Activated T-cell treated with anti-CD3 and anti-CD28 coated beads, Interleukin-2, amount 50 U/mL, for 4 hours (primary cell): Measurements from ENCODE around the gene STARD8. TPM values are rescaled to one million over a fixed set of nuclear protein-coding genes. Genes with fewer than 3 reads are reported as not detected.
"Not testable (repeated sequence)": the region's sequence is repeated elsewhere in the genome, so short reads cannot be mapped to it uniquely, and the experiment has no call there.

Experiments
- ATAC-seq, 2 donors: fragments of 200-7000 bp; cut with Tn5 transposase; one replicate each; pipeline ENCODE4 v1.10.0; 2021
- DNase-seq: peaks from one replicate; pipeline ENCODE4 v3.0.0-alpha.2; 2020
- H3K27me3 Mint-ChIP-seq: one replicate; pipeline ENCODE4 v1.8.0; 2021; ENCODE audit warnings: low read depth, mixed read lengths
- H3K36me3 Mint-ChIP-seq: one replicate; pipeline ENCODE4 v1.8.0; 2022; ENCODE audit warnings: mixed read lengths; ENCODE audit not compliant: insufficient read depth
- H3K4me1 Mint-ChIP-seq: one replicate; pipeline ENCODE4 v1.8.0; 2021; ENCODE audit warnings: low read depth, mixed read lengths
- H3K4me3 Mint-ChIP-seq: one replicate; pipeline ENCODE4 v1.8.0; 2021; ENCODE audit warnings: mild to moderate bottlenecking, moderate library complexity, mixed read lengths
- H3K9me3 Mint-ChIP-seq: one replicate; pipeline ENCODE4 v1.8.0; 2021; ENCODE audit warnings: mixed read lengths
- total RNA-seq, 3 donors: library from RNA; stranded (reverse); gene quantifications; one replicate each; pipeline ENCODE4 v1.2.1, GENCODE V29; 2021

Gene STARD8
- total RNA-seq, 3 donors from 2014 or later = 0.11 to 0.19 (median 0.18) TPM

DNA sequence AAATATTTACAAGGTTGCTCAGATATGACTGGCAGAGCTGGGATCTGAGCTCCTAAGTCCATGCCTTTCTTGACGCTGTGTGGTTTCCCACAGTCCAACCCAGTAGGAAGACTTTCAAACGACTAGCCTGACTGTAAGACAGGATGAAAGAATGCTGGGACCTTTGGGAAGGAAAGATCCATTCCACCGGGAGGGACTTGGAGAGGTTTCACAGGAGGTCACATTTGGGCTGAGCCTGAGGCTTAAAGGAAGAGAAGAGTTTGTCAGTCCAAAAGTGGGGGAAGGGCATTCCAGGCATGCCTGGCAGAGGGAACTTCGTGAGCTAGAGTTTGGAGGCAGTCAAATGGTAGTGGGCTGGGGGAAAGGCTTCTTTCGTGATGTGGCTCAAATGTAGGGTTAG, 1.5 kb downstream of the STARD8 start:
- no peak for DNase-seq
- ATAC-seq = no peak
- Mint-ChIP-seq H3K27me3 (peaks cover 2% of the 10 kb centered on the region), H3K9me3 (no peaks in the 10 kb centered on the region), H3K4me3 (no peak overlapping the region), H3K4me1 (no peaks in the 10 kb centered on the region), H3K36me3 (no peaks in the 10 kb centered on the region)

DNA sequence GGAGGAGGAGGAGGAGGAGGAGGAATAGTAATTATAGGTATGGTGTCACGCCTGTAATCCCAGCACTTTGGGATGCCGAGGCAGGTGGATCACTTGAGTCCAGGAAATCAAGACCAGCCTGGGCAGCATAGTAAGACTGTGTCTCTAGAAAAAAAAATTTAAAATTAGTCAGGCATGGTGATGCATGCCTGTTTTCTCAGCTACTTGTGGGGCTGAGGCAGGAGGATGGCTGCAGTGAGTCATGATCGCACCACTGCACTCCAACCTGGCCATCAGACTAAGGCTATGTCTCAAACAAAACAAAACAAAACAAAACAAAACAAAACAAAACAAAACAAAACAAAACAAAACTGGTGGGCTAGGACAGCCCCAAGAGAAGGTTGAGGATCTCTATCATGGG, 3.0 kb downstream of the STARD8 start:
- ATAC-seq (no peak), DNase-seq (no peak)
- H3K27me3 Mint-ChIP-seq = peaks cover 2% of the 10 kb centered on the region
- H3K4me3 Mint-ChIP-seq = no peak overlapping the region
- no peaks in the 10 kb centered on the region for H3K9me3 Mint-ChIP-seq
- no peaks in the 10 kb centered on the region for H3K36me3 Mint-ChIP-seq
- H3K4me1 Mint-ChIP-seq = no peaks in the 10 kb centered on the region

DNA sequence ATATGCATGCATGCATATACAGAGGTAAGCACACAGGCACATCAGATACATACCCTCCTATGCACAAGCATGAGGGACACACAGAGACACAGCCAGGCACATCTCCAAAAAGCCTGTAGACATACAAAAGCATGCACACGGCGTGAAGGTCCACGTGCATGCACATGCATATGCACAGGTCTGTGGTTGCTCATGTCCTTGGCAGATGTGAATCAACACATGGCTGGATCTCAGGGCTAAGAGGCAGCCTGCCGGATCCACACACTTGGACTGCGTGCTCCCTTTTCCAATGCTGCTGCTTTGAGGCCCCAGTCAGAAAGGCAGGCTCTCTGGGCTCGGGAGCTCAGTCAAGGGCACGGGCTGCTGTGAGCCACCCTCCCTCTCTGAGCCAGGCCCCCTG, 3.6 kb downstream of the STARD8 start:
- Mint-ChIP-seq H3K9me3 (no peaks in the 10 kb centered on the region), H3K27me3 (peaks cover 2% of the 10 kb centered on the region), H3K36me3 (no peaks in the 10 kb centered on the region), H3K4me1 (no peaks in the 10 kb centered on the region), H3K4me3 (no peak overlapping the region)
- ATAC-seq = no peak
- no peak for DNase-seq

DNA sequence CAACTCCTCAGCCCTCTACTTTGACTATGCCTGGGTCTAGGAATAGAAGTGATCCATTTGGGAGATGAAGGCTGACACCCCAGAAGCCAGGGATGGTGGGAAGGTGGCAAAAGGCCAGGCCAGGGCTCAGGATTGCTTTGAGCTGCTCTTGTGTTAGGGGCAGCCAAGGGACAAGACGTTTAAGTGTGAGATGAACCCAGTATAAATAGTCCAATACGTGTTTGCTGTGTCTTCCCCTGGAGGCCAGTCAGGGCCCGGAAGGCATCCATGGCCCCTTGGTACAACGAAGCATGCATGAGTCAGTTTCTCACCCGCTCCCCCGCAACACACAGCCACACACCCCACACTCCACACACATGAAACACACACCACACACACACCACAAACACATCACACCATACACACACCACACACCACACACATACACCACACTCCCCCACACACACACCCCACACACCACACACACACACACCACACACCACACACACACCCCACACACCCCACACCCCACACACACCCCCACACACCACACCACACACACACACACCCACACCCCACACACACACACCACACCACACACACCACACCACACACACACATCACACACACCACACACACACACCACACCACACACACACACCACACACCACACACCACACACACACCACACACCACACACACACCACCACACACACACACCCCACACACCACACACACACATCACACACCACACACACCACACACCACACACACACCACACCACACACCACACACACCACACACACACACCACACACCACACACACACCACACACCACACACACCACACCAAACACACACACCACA, 5.1 kb downstream of the STARD8 start:
- H3K4me3 Mint-ChIP-seq = no peak overlapping the region
- peaks cover 2% of the 10 kb centered on the region for H3K27me3 Mint-ChIP-seq
- ATAC-seq (no peak), DNase-seq (no peak)
- H3K4me1 Mint-ChIP-seq = no peaks in the 10 kb centered on the region
- no peaks in the 10 kb centered on the region for H3K36me3 Mint-ChIP-seq
- no peaks in the 10 kb centered on the region for H3K9me3 Mint-ChIP-seq

DNA sequence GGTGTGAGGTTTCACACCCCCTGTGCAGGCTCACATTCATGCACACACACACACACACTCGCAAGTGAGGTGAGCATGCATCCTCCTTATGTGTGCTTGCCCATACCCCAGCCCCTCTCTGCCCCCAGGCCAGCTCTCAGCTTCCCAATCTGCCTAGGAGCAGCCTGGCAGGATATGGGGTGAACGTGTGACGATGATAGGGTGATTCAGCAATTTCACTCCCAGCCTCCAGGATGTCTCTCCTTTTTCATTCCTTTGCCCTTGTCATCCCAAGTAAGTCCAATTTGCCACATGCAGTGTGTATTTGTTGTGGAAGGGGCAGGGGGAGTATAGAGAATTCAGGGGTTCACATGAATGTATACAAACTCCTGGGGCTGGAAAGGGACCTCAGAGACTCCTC, 7.2 kb downstream of the STARD8 start:
- H3K9me3 Mint-ChIP-seq = no peaks in the 10 kb centered on the region
- no peaks in the 10 kb centered on the region for H3K36me3 Mint-ChIP-seq
- no peak for ATAC-seq
- no peak for DNase-seq
- H3K27me3 Mint-ChIP-seq = no peaks in the 10 kb centered on the region
- no peaks in the 10 kb centered on the region for H3K4me1 Mint-ChIP-seq
- no peak overlapping the region for H3K4me3 Mint-ChIP-seq

DNA sequence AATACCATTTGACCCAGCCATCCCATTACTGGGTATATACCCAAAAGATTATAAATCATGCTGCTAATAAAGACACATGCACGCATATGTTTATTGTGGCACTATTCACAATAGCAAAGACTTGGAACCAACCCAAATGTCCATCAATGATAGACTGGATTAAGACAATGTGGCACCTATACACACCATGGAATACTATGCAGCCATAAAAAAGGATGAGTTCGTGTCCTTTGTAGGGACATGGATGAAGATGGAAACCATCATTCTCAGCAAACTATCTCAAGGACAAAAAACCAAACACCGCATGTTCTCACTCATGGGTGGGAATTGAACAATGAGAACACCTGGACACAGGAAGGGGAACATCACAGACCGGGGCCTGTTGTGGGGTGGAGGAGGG, 9.0 kb downstream of the STARD8 start:
- H3K27me3 Mint-ChIP-seq, H3K4me3 Mint-ChIP-seq, H3K4me1 Mint-ChIP-seq, H3K9me3 Mint-ChIP-seq, H3K36me3 Mint-ChIP-seq, ATAC-seq, DNase-seq: not testable (repeated sequence)

DNA sequence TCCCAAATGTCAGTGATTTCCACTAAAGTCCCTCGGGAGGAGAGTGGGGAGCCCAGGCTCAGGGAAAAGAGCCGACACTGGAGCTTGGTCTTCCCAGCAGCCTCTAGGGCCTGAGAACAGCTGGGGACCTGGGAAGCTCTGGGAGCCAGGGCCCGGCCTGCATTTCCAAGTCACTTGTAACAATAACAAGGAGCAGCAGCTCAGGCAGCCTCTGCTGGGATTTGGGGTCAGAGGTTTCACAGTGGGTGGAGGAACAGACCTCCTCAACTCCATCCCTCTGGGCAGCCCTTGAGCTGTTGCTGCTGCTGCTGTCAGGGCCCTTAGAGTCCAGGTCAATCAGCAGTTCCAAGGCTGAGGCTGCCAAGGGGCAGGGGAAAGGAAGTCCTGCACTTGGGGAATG, 11.1 kb downstream of the STARD8 start:
- no peak for ATAC-seq
- H3K36me3 Mint-ChIP-seq = no peaks in the 10 kb centered on the region
- H3K4me3 Mint-ChIP-seq = no peak overlapping the region
- H3K9me3 Mint-ChIP-seq = no peaks in the 10 kb centered on the region
- no peak for DNase-seq
- no peaks in the 10 kb centered on the region for H3K4me1 Mint-ChIP-seq
- H3K27me3 Mint-ChIP-seq = no peaks in the 10 kb centered on the region

DNA sequence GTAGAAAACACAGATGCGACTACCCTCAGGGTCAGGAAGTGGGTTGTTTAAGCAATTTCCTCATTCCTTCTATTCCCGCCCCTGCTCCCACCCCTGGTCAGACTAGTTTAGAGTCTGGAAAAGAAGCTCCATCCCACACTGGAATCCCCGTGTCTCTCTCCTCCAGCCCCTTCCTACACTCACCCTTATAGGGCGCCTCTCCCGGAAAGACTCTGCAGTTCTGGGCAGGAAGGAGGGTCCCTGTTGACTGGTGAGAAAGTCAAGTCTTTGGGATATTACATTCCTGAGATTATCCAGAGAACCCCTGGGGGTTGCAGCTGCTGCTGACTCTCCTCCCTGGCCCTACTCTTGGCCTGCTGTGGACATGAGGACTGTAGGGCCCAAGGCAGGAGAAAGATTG, 11.9 kb downstream of the STARD8 start:
- DNase-seq = no peak
- no peak for ATAC-seq
- no peaks in the 10 kb centered on the region for H3K36me3 Mint-ChIP-seq
- no peaks in the 10 kb centered on the region for H3K4me1 Mint-ChIP-seq
- H3K4me3 Mint-ChIP-seq = no peak overlapping the region
- H3K27me3 Mint-ChIP-seq = no peaks in the 10 kb centered on the region
- no peaks in the 10 kb centered on the region for H3K9me3 Mint-ChIP-seq

DNA sequence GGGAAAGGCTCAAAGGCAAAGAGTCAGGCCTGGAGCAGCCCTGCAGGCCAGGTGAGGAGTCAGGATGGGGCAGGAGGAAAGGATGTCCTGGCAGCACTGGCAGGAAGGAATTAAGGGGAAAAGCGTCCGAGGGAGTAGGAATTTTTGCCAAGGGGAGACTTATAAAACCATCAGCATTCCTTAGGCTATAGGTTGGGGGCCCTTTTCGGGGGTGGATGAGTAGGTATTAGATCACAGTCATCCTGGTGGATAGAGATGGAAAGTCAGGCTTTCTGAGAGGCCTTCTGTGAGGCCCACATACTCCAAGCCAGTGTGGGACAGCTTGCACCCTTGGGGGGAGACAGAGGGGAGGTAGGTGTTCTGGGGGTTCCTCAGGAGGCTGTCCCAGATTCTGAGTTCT, 12.3 kb downstream of the STARD8 start:
- no peaks in the 10 kb centered on the region for H3K4me1 Mint-ChIP-seq
- no peaks in the 10 kb centered on the region for H3K27me3 Mint-ChIP-seq
- H3K36me3 Mint-ChIP-seq = no peaks in the 10 kb centered on the region
- H3K9me3 Mint-ChIP-seq = no peaks in the 10 kb centered on the region
- H3K4me3 Mint-ChIP-seq = no peak overlapping the region
- DNase-seq (no peak), ATAC-seq (no peak)

DNA sequence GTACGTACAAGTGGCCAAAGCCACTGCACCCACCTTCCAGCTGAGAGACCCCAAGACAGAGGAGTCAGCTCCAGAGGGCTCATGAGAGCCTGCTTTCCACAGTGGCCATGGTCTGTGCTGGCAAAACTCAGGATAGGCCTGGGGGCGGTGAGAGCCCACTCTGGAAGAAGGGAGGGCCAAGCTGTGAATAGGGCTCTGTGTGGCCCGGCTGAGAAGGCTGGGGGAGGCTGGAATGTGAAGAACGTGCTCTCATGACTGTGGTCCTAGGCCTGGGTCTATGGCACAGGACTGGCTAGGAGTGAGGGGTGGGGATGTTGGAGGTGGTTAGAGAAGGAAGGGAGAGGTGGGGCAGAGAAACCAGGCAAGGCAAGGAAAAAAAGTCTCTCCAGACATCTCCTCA, 13.3 kb downstream of the STARD8 start:
- H3K36me3 Mint-ChIP-seq = no peaks in the 10 kb centered on the region
- ATAC-seq (no peak), DNase-seq (no peak)
- no peaks in the 10 kb centered on the region for H3K9me3 Mint-ChIP-seq
- no peaks in the 10 kb centered on the region for H3K4me1 Mint-ChIP-seq
- no peaks in the 10 kb centered on the region for H3K27me3 Mint-ChIP-seq
- H3K4me3 Mint-ChIP-seq = no peak overlapping the region

DNA sequence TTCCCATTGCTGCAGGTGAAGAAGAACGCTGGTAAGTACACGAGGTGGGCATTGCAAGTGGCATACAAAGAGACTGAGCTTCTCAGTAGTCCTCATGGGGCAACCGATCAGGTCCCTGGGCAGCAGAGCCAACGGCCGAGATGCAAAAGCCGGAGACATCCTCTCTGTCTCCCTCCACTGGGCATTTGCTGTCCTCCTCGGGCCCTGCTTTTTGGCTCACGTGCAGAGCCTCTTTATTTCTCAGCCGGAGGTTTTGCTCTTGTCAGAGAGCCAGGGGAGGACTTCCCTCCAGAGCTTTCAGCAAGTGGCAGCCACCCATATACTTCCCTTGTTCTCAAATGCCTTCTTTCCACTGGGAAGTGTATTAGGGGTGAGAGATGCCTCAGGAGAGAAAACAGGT, 18.0 kb downstream of the STARD8 start:
- Mint-ChIP-seq H3K27me3 (no peaks in the 10 kb centered on the region), H3K36me3 (no peaks in the 10 kb centered on the region), H3K4me1 (no peaks in the 10 kb centered on the region), H3K9me3 (no peaks in the 10 kb centered on the region), H3K4me3 (no peak overlapping the region)
- ATAC-seq (no peak), DNase-seq (no peak)

DNA sequence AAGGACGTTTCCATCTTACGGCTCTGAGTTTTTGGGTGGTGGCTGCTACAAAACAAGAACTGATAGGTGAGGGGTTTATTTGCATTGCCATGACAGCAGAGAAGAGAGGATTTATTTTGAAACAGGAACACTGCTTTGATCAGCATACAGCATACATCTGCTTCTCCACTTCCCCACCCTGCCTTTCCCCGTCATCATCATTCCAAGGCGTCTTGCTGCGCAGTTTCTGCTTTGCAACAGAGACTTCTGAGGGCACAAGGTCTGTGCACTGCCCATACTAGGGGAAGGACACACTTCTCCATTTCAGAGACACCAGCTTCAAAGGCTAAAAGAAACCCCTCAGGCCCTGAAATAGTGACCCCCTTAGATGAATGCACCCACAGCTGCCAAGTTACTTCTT, 19.1 kb downstream of the STARD8 start:
- ATAC-seq (no peak), DNase-seq (no peak)
- H3K4me3 Mint-ChIP-seq = no peak overlapping the region
- H3K36me3 Mint-ChIP-seq = no peaks in the 10 kb centered on the region
- no peaks in the 10 kb centered on the region for H3K9me3 Mint-ChIP-seq
- H3K27me3 Mint-ChIP-seq = no peaks in the 10 kb centered on the region
- no peaks in the 10 kb centered on the region for H3K4me1 Mint-ChIP-seq

DNA sequence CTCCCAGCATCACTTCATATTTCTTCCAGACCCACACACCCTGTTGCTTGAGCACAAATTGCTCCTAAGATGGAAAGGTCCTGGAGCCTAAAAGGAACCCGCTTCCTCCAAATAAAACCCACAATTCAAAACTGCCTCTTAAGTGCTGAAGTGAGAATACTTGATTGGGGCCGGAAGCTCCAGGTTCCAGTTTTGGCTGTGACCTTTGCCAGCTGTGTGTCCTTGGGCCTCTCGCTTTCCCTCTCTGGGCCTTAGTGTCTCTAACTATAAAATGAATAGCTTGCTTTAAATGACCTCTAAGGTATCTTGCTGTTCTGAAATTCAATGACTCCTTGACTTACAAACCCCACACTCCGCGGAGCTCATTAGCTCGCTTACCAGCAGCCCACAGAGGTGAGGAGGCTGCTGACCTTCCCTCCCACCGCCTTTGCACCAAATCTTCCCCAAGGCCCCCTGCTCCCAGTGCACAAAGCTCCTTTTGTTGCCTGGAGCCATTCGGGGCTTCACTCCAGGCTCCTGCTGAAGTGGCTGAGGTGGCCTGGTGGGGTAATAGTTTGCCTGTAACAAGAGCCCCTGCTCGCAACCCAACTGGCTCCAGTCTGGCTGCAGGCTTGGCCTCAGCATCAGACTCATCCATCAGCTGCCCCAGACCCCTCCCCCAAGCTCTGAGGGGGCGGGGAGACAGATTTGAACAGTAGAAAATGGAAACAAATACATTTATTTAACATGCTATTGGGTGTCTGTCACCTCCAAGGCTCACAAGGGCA, 21.8 kb downstream of the STARD8 start:
- no peak overlapping the region for H3K4me3 Mint-ChIP-seq
- DNase-seq = no peak
- H3K4me1 Mint-ChIP-seq = no peaks in the 10 kb centered on the region
- no peaks in the 10 kb centered on the region for H3K9me3 Mint-ChIP-seq
- H3K36me3 Mint-ChIP-seq = no peaks in the 10 kb centered on the region
- no peak for ATAC-seq
- no peaks in the 10 kb centered on the region for H3K27me3 Mint-ChIP-seq

DNA sequence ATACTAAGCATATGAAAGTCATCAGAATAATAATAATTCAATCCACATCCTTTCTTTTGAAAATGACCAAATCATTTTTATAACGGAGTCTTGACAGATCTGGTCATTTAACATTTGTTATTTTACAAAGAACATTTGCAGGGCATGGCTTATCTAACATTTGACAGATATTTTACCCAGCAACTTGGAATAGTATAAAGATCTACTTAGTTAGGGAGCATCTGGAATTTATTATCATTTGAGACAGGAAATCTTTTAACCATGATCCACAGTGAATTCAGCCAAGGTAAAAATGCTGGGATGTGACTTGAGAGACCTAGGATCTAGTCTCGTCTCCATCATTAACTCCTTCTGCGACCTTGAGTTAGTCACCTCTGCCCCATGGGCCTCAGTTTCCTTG, 22.4 kb downstream of the STARD8 start:
- no peaks in the 10 kb centered on the region for H3K27me3 Mint-ChIP-seq
- no peaks in the 10 kb centered on the region for H3K9me3 Mint-ChIP-seq
- no peak for DNase-seq
- H3K4me3 Mint-ChIP-seq = no peak overlapping the region
- H3K4me1 Mint-ChIP-seq = no peaks in the 10 kb centered on the region
- H3K36me3 Mint-ChIP-seq = no peaks in the 10 kb centered on the region
- no peak for ATAC-seq

DNA sequence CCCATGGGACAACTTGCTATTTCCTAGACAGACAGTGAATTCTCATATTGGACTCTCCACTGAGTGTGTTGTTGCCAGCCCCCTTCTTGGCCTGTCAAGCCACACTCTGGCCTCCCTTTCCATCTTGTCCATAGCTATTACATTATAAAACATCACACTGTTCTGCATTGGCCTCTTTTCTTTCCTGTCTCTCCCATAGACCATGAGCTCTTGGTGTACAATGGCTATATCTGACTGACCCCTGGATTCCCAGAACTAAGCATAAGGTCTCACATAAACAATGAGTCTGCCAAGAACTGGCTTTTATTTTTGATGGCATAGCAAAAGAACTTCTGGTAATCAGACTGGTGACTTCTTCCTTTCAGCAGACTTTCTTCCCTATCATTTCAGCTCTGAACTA, 23.8 kb downstream of the STARD8 start:
- no peaks in the 10 kb centered on the region for H3K9me3 Mint-ChIP-seq
- ATAC-seq = no peak
- DNase-seq = no peak
- H3K4me3 Mint-ChIP-seq = no peak overlapping the region
- H3K27me3 Mint-ChIP-seq = no peaks in the 10 kb centered on the region
- no peaks in the 10 kb centered on the region for H3K36me3 Mint-ChIP-seq
- H3K4me1 Mint-ChIP-seq = no peaks in the 10 kb centered on the region
